Fibroblast of mammary gland (primary cell): ENCODE data around the gene PGLYRP4.

Source experiments
- DNase-seq: peaks from one replicate; pipeline ENCODE4 v3.0.0-alpha.2; 2010; ENCODE audit warnings: low read depth
- H3K4me3 ChIP-seq: 2 replicates; pipeline ENCODE4 v1.5.1; 2011; ENCODE audit warnings: low read depth, mild to moderate bottlenecking, low read length, moderate library complexity; ENCODE audit not compliant: control insufficient read depth
- TF ChIP-seq, protein P1 (sequence below): conservative IDR thresholded peaks from 2 replicates; pipeline ENCODE4 v1.5.1; 2011; ENCODE audit warnings: low read depth, low read length, inconsistent platforms; ENCODE audit not compliant: control insufficient read depth, insufficient read depth

Gene PGLYRP4

DNA sequence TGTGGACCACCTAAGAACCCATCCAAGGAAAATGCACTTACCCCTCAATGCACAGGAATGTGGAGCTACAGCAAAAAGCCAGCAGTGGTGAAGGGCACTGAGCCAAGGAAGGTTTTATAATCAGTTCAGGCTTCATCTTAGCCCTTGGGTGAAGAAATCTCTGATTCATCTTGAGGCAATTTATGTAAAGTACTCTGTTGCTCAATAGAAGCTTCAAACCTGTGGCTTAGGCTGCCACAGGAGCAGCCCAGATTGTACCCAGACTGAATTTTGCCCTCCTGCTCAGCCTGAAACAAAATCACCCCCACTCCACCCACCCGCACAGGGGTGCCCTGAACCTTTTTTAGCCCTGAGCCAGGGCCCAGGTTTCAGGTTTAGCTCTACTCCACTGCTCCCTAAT lies 26.9 kb upstream of the PGLYRP4 start, which contains the start of gene S100A12:
Gene S100A12 (minus strand): TSS at position 111 of the 400 bp plus-strand sequence. CDS start 1,029 bp downstream, outside the sequence.
- DNase-seq: peak; percentile 89
- TF ChIP-seq, protein P1, sequence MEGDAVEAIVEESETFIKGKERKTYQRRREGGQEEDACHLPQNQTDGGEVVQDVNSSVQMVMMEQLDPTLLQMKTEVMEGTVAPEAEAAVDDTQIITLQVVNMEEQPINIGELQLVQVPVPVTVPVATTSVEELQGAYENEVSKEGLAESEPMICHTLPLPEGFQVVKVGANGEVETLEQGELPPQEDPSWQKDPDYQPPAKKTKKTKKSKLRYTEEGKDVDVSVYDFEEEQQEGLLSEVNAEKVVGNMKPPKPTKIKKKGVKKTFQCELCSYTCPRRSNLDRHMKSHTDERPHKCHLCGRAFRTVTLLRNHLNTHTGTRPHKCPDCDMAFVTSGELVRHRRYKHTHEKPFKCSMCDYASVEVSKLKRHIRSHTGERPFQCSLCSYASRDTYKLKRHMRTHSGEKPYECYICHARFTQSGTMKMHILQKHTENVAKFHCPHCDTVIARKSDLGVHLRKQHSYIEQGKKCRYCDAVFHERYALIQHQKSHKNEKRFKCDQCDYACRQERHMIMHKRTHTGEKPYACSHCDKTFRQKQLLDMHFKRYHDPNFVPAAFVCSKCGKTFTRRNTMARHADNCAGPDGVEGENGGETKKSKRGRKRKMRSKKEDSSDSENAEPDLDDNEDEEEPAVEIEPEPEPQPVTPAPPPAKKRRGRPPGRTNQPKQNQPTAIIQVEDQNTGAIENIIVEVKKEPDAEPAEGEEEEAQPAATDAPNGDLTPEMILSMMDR: no peak
- no peak within 1 kb of the TSS for H3K4me3 ChIP-seq

DNA sequence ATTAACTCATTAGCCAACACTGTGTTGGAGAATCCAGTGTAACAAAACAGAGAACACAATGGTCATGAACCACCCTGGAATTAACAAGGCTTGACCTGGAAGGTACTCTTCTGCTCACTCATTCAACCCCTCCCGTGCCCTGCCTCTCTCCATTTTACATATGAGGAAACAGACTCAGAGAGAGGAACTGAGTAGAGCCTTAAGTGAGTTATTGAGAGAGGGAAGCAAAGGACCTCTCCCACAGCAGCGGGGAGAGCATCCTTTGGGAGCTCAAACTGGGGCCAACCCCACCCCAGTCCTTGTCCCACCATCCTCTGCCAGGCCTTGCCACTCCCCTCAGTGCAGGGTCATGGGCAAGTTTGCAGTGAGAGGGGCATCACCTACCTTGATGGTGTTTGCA lies 25.4 kb upstream of the PGLYRP4 start:
- no peak overlapping the region for H3K4me3 ChIP-seq
- TF ChIP-seq, protein P1: no peak
- no peak for DNase-seq

DNA sequence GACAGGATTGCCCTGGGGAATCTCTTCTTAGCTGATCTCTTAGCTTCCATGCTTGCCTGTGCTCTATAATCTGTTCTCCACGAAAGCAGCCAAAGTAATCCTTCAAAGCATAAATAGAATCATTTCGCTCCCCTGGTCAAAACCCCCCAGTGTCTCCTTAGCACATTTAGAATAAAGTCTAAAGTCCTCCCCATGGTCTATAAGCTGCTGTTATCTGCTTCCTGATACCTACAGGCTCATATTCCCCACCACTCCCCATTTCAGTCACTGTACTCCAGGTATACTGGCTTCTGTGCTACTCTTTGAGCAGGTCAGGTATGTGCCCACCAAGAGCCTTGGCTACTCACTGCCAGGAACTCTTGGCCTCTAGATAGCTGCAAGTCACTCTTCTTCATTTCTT lies 23.9 kb upstream of the PGLYRP4 start:
- TF ChIP-seq, protein P1: no peak
- DNase-seq: no peak
- no peak overlapping the region for H3K4me3 ChIP-seq

DNA sequence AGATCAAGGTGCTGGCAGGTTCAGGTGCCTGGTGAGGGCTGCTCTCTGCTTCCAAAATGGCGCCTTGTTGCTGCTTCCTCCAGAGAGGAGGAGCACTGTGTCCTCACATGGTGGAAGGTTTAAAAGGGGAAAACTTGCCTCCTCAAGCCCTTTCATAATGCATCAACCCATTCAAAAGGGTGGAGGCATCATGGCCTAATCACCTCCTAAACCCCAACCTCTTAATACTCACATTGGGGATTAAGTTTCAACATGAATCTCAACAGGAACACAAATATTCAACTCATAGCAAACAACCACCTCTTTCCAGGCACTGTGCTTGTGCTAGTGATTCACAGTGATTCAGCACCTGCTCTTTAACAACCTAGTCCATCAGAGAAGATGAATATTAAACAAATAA lies 22.6 kb upstream of the PGLYRP4 start:
- no peak for DNase-seq
- TF ChIP-seq, protein P1: no peak
- no peak overlapping the region for H3K4me3 ChIP-seq

DNA sequence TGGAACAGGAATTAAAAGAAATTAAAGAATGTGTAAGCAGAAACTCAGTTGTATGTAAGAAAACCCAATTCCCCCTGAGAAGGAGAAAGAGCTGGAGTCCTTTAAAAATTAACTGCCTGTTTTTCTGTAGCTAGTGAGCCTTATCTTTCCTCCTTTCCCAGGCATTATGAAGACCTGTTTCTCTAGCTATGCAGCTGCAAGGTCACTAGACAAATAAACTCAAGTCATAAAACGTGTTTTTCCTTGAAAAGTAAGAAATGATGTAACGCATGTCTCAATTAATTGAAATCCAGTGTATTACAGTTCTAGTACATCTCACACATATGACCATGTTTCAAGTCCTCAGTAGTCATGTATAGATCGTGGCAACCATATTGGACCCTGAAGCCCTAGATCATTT lies 21.5 kb upstream of the PGLYRP4 start:
- DNase-seq: no peak
- no peak overlapping the region for H3K4me3 ChIP-seq
- TF ChIP-seq, protein P1: no peak

DNA sequence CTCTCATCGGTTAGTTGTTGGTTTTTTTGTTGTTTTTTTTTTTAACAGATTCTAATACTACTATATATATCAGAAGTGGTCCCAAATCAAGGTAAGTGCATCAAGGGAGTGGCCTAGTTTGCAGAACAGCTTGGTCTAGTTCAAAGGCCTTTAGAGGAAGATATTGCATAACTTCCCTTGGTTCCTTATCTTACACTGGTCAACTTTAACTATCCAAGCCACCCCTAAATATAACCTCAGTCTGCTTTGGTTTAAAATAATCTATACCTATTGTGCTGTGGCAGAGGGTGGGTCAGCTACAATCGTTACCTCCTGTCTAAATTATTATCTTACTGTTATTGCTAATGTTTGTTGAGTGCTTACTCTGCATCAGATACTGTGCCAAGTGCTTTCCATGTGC lies 19.9 kb upstream of the PGLYRP4 start:
- TF ChIP-seq, protein P1: no peak
- DNase-seq: no peak
- no peak overlapping the region for H3K4me3 ChIP-seq

DNA sequence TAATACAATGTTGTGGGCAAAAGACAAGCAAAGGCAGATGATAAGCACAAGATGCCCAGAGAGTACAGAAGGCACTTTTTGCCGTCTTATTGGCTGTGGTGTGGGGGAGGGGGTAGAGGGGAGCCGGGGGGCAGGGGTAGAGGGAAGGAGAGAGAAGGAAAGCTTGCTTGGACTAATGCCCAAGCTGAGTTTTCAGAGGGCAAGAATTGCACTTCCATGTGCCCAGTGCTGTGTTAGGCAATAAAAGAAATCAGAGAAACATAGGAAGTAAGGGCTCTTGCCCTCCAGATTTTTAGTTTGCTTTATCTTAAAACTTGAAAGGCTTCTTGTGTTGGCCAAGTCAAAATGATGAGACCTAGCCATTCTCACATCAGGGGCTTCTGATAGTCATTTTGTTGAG lies 18.4 kb upstream of the PGLYRP4 start:
- TF ChIP-seq, protein P1: no peak
- H3K4me3 ChIP-seq: no peak overlapping the region
- no peak for DNase-seq
